ENCODE data around the gene HS3ST5.

- no peak for TF ChIP-seq EZH2 (IDR thresholded peaks at IDR 0.05; ENCODE audit: insufficient read depth, poor library complexity, severe bottlenecking)
- no peak for TF ChIP-seq EZH2phosphoT487 (IDR thresholded peaks at IDR 0.05; ENCODE audit: insufficient read depth, low read depth)
Measured at GRCh38 chr6:114153448-114153847, 189.4 kb downstream of the HS3ST5 start.

All from GM23248 (cell line).